ENCODE results near the gene KIRREL3.

- no peak for TF ChIP-seq CTCF (IDR thresholded peaks at IDR 0.05; ENCODE audit: extremely low read depth in 1 of 2, insufficient read depth in 1 of 2, low read depth in 1 of 2, low read length in 2 of 2)
- TF ChIP-seq EZH2 (IDR thresholded peaks at IDR 0.05; ENCODE audit: borderline replicate concordance, low read depth, low read length, severe bottlenecking) = no peak
- TF ChIP-seq POLR2A (IDR thresholded peaks at IDR 0.05; ENCODE audit: low read depth, low read length) = no peak
- TF ChIP-seq MYC (IDR thresholded peaks at IDR 0.05; ENCODE audit: low read depth, low read length) = no peak
- no peak for TF ChIP-seq MAX (IDR thresholded peaks at IDR 0.05; ENCODE audit: insufficient read depth, insufficient read length)
- no peak for TF ChIP-seq GATA2 (IDR thresholded peaks at IDR 0.05; ENCODE audit: insufficient read depth, insufficient read length, low read depth, low read length)
These were observed 391.9 kb downstream of the KIRREL3 start for GRCh38 chr11:126608658-126609057.

All from endothelial cell of umbilical vein (primary cell).